ENCODE results near the gene WDR3. TPM values are rescaled to one million over a fixed set of nuclear protein-coding genes. Genes with fewer than 3 reads are reported as not detected.

Gene WDR3
- total RNA-seq (2022; extraction: Qiagen RNA extraction; ENCODE audit: low read depth): 34.8 to 41.8 TPM (median 40.4 TPM) in 5 replicates

DNA sequence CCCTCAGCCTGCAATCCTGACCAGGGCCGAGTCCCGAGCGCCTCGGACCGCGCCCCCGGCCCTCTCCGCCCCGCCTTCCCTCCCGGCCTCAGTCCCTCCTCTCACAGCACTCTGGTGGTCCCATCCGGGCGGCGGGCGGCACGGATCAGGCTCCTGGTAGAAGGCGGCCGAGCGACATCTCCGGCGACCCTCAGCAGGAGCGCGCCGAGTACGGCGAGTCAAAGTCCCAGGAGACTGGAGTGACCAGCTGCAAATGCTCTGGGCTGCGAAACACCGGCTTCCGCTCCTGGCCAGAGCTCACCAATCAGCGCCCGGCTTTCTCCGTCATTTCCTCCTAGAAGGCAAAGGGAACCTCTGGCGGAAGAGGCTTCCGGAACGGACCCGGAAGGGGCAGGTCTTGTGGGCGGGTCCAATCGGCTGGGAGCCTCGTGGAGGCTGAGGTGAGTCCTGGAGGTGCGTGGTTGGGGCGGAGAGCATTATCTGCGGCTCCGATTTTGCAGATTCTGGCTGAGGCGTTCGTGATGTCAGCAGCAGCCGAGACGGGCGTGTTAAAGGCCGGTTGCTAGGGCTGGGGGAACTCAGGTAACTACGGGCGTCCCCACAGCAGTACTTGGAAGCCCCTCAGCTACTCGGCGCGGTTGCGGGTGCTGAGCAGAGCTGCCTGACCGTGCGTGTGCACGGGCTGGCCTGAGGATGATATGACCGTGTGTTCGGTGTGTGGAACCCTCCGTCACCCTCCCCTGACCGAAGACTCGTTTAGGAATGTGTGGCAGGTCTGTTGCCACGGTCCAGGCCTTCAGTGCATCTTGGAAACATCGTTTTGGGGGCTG lies at the start of gene WDR3, which contains the start of gene GDAP2:
Gene WDR3, plus strand, starts transcription at position 397 of the 830 bp plus-strand sequence. CDS start 3,581 bp downstream, outside the sequence.
Gene GDAP2, minus strand, starts transcription at position 279 of the 830 bp plus-strand sequence. CDS start 9,264 bp downstream, outside the sequence.

Other genes with a start within 250 kb of the WDR3 start
- gene GDAP2, start 118 bp upstream of the WDR3 start, total RNA-seq (2022; extraction: Qiagen RNA extraction; ENCODE audit: low read depth): 7.4 to 10.2 TPM (median 9.3 TPM) in 5 replicates

All from A549 treated with DMSO at 1 μM for 4 hours (cell line).